ENCODE measurements around the gene WDR45. TPM values are rescaled to one million over a fixed set of nuclear protein-coding genes. Genes with fewer than 3 reads are reported as not detected.

WDR45 gene
- total RNA-seq, 1 donor from 2014 or later, result 91.3 TPM

DNA sequence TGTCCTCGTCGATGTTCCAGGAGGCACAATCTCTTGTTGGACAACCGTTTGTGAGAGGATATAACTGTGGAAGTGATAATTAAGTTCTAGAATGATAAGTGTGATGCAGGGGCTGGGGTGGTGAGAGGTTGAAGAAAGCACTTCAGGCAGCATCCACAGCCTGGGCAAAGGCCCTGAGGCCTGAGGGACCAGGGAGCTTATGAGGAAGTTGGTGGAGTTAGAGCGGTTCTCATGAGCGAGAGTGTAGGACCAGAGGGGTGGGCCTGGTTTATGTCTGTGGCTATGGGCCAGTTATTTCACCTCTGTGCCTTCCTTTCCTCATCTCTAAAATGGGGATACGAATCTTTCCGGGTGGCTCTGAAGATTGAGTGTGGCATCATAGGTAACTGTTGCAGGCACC lies 18.2 kb downstream of the WDR45 start:
- no peaks in the 10 kb centered on the region for H3K4me1 Mint-ChIP-seq (ENCODE audit: unreplicated experiment)
- H3K27ac Mint-ChIP-seq (ENCODE audit: unreplicated experiment), result no peak overlapping the region
- no peaks in the 10 kb centered on the region for H3K27me3 Mint-ChIP-seq (ENCODE audit: unreplicated experiment)
- peaks cover 3% of the 10 kb centered on the region for H3K9me3 Mint-ChIP-seq (ENCODE audit: unreplicated experiment)
- no peaks in the 10 kb centered on the region for H3K36me3 Mint-ChIP-seq (ENCODE audit: unreplicated experiment)
- no peak for DNase-seq (ENCODE audit: extremely low spot score, unreplicated experiment)
- TF ChIP-seq, protein P1, sequence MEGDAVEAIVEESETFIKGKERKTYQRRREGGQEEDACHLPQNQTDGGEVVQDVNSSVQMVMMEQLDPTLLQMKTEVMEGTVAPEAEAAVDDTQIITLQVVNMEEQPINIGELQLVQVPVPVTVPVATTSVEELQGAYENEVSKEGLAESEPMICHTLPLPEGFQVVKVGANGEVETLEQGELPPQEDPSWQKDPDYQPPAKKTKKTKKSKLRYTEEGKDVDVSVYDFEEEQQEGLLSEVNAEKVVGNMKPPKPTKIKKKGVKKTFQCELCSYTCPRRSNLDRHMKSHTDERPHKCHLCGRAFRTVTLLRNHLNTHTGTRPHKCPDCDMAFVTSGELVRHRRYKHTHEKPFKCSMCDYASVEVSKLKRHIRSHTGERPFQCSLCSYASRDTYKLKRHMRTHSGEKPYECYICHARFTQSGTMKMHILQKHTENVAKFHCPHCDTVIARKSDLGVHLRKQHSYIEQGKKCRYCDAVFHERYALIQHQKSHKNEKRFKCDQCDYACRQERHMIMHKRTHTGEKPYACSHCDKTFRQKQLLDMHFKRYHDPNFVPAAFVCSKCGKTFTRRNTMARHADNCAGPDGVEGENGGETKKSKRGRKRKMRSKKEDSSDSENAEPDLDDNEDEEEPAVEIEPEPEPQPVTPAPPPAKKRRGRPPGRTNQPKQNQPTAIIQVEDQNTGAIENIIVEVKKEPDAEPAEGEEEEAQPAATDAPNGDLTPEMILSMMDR (IDR thresholded peaks at IDR 0.05), result no peak
- no peak overlapping the region for H3K4me3 Mint-ChIP-seq (ENCODE audit: unreplicated experiment)

DNA sequence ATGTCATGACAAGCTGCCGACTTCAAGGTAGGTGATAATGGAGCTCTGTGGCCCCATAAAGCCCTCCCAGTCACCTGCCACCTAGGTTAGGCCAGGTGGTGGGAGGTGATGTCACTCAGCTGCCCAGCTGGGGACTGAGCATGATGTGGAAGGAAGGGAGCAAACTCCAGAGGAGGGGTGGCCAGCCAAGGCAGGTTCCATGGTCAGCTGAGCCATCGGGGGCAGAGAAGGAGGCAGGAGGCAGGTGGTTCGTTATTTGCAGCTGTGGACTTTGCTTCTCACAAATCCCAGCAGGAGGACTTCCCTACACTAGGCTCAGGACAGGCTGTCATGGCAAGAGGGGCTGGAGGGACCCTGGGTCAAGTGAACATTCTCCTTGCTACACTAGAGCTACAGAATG lies 18.8 kb downstream of the WDR45 start:
- Mint-ChIP-seq H3K4me1 (ENCODE audit: unreplicated experiment) (peaks cover 2% of the 10 kb centered on the region), H3K27ac (ENCODE audit: unreplicated experiment) (no peak overlapping the region), H3K4me3 (ENCODE audit: unreplicated experiment) (no peak overlapping the region), H3K27me3 (ENCODE audit: unreplicated experiment) (no peaks in the 10 kb centered on the region), H3K36me3 (ENCODE audit: unreplicated experiment) (no peaks in the 10 kb centered on the region), H3K9me3 (ENCODE audit: unreplicated experiment) (peaks cover 3% of the 10 kb centered on the region)
- DNase-seq (ENCODE audit: extremely low spot score, unreplicated experiment), result no peak
- TF ChIP-seq, protein P1 (IDR thresholded peaks at IDR 0.05), result no peak

GRCh38 chrX:49059681-49060085 lies 20.0 kb downstream of the WDR45 start:
- TF ChIP-seq, protein P1 (IDR thresholded peaks at IDR 0.05), result no peak
- Mint-ChIP-seq H3K4me1 (ENCODE audit: unreplicated experiment) (peaks cover 9% of the 10 kb centered on the region), H3K27ac (ENCODE audit: unreplicated experiment) (no peak overlapping the region), H3K9me3 (ENCODE audit: unreplicated experiment) (peaks cover 3% of the 10 kb centered on the region), H3K36me3 (ENCODE audit: unreplicated experiment) (no peaks in the 10 kb centered on the region), H3K27me3 (ENCODE audit: unreplicated experiment) (no peaks in the 10 kb centered on the region), H3K4me3 (ENCODE audit: unreplicated experiment) (no peak overlapping the region)
- no peak for DNase-seq (ENCODE audit: extremely low spot score, unreplicated experiment)

GRCh38 chrX:49059201-49059600 lies 20.5 kb downstream of the WDR45 start:
- H3K9me3 Mint-ChIP-seq (ENCODE audit: unreplicated experiment), result peaks cover 3% of the 10 kb centered on the region
- H3K36me3 Mint-ChIP-seq (ENCODE audit: unreplicated experiment), result no peaks in the 10 kb centered on the region
- H3K4me1 Mint-ChIP-seq (ENCODE audit: unreplicated experiment), result peaks cover 14% of the 10 kb centered on the region
- H3K27ac Mint-ChIP-seq (ENCODE audit: unreplicated experiment), result no peak overlapping the region
- TF ChIP-seq, protein P1 (IDR thresholded peaks at IDR 0.05), result no peak
- no peak for DNase-seq (ENCODE audit: extremely low spot score, unreplicated experiment)
- no peak overlapping the region for H3K4me3 Mint-ChIP-seq (ENCODE audit: unreplicated experiment)
- H3K27me3 Mint-ChIP-seq (ENCODE audit: unreplicated experiment), result no peaks in the 10 kb centered on the region

DNA sequence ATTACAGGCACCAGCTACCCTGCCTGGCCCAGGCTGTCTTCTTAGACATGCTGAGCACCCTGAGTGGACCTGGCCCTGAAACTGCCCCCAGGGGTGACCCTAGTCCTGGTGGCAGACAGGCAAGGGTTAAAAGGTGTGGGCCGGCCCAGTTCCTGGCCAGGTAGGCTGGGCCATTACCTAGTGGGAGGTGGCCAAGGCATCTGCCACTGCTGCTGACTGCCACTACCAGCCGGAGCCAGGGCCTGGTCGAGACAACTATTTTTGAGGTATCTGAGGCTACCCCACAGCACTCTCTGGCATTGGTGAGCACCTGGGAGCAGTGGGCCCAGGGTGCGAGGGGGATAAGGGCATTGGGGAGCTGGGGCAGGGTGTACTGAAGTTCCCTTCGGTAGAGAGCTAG lies 20.9 kb downstream of the WDR45 start, which contains the start of gene CCDC120:
Gene CCDC120, plus strand, starts transcription at position 206 of the 400 bp plus-strand sequence. CDS start 3,043 bp downstream, outside the sequence.
- H3K4me3 Mint-ChIP-seq (ENCODE audit: unreplicated experiment), result no peak within 1 kb of the TSS
- H3K27ac Mint-ChIP-seq (ENCODE audit: unreplicated experiment), result no peak within 1 kb of the TSS
- H3K4me1 Mint-ChIP-seq (ENCODE audit: unreplicated experiment), result peaks cover 16% of the 10 kb centered on the region
- H3K36me3 Mint-ChIP-seq (ENCODE audit: unreplicated experiment), result no peaks in the 10 kb centered on the region
- peaks cover 3% of the 10 kb centered on the region for H3K9me3 Mint-ChIP-seq (ENCODE audit: unreplicated experiment)
- no peak for DNase-seq (ENCODE audit: extremely low spot score, unreplicated experiment)
- H3K27me3 Mint-ChIP-seq (ENCODE audit: unreplicated experiment), result no peaks in the 10 kb centered on the region
- TF ChIP-seq, protein P1 (IDR thresholded peaks at IDR 0.05), result no peak

Measured in osteocyte (in vitro differentiated cells).